GM19035 (cell line): ENCODE data around the gene STK31.
"Not testable (repeated sequence)": the region's sequence is repeated elsewhere in the genome, so short reads cannot be mapped to it uniquely, and the experiment has no call there.

ENCODE experiments used
- ATAC-seq: cut with Tn5 transposase; IDR thresholded peaks from one replicate; pipeline ENCODE4 v1.9.1; 2021; ENCODE audit not compliant: unreplicated experiment

Gene STK31

GRCh38 chr7:23788843-23789242 lies 78.8 kb downstream of the STK31 start:
- ATAC-seq, result no peak

GRCh38 chr7:23791721-23792120 lies 81.7 kb downstream of the STK31 start:
- ATAC-seq, result no peak

GRCh38 chr7:23802720-23803397 lies 92.8 kb downstream of the STK31 start:
- no peak for ATAC-seq

- ATAC-seq, result no peak
These were observed 94.7 kb downstream of the STK31 start for GRCh38 chr7:23804707-23805106.

GRCh38 chr7:23808421-23808820 lies 98.4 kb downstream of the STK31 start:
- ATAC-seq, result no peak

GRCh38 chr7:23810099-23810498 lies 100.1 kb downstream of the STK31 start:
- no peak for ATAC-seq

- ATAC-seq, result no peak
These were observed 101.5 kb downstream of the STK31 start for GRCh38 chr7:23811540-23811939.

GRCh38 chr7:23828125-23828524 lies 118.1 kb downstream of the STK31 start:
- ATAC-seq, result not testable (repeated sequence)

- ATAC-seq, result not testable (repeated sequence)
These were observed 122.7 kb downstream of the STK31 start for GRCh38 chr7:23832733-23833132.

GRCh38 chr7:23833405-23833804 lies 123.4 kb downstream of the STK31 start:
- ATAC-seq, result no peak

GRCh38 chr7:23844837-23845236 lies 134.8 kb downstream of the STK31 start:
- not testable (repeated sequence) for ATAC-seq

GRCh38 chr7:23852135-23852534 lies 142.1 kb downstream of the STK31 start:
- ATAC-seq, result no peak

- no peak for ATAC-seq
These were observed 143.0 kb downstream of the STK31 start for GRCh38 chr7:23852988-23853387.

GRCh38 chr7:23863209-23863787 lies 153.3 kb downstream of the STK31 start:
- ATAC-seq, result peak; percentile 50

GRCh38 chr7:23864973-23865372 lies 155.0 kb downstream of the STK31 start:
- no peak for ATAC-seq

GRCh38 chr7:23873306-23873705 lies 163.3 kb downstream of the STK31 start:
- ATAC-seq, result no peak

- ATAC-seq, result not testable (repeated sequence)
These were observed 166.5 kb downstream of the STK31 start for GRCh38 chr7:23876526-23876925.
